ENCODE data around the gene COL20A1.
"Not testable (repeated sequence)": the region's sequence is repeated elsewhere in the genome, so short reads cannot be mapped to it uniquely, and the experiment has no call there.

COL20A1 gene

GRCh38 chr20:63340158-63340688 lies 47.2 kb downstream of the COL20A1 start:
- peaks cover 14% of the 10 kb centered on the region for H3K9me3 Mint-ChIP-seq
- H3K36me3 Mint-ChIP-seq (ENCODE audit: low read depth); H3K4me1 Mint-ChIP-seq; ATAC-seq; H3K4me3 Mint-ChIP-seq; DNase-seq: not testable (repeated sequence)
- H3K27ac Mint-ChIP-seq, result peak overlapping the region; percentile 19
- H3K27me3 Mint-ChIP-seq, result peaks cover 28% of the 10 kb centered on the region

GRCh38 chr20:63342561-63343459 lies 49.8 kb downstream of the COL20A1 start:
- Mint-ChIP-seq H3K4me3 (no peak overlapping the region), H3K27ac (no peak overlapping the region), H3K36me3 (ENCODE audit: low read depth) (no peaks in the 10 kb centered on the region), H3K4me1 (no peaks in the 10 kb centered on the region), H3K9me3 (peaks cover 14% of the 10 kb centered on the region), H3K27me3 (peaks cover 12% of the 10 kb centered on the region)
- ATAC-seq (no peak), DNase-seq (no peak)

GRCh38 chr20:63343460-63344445 lies 50.8 kb downstream of the COL20A1 start:
- no peak overlapping the region for H3K27ac Mint-ChIP-seq
- H3K27me3 Mint-ChIP-seq, result peaks cover 4% of the 10 kb centered on the region
- no peak for DNase-seq
- peaks cover 14% of the 10 kb centered on the region for H3K9me3 Mint-ChIP-seq
- no peak overlapping the region for H3K4me3 Mint-ChIP-seq
- no peaks in the 10 kb centered on the region for H3K4me1 Mint-ChIP-seq
- no peaks in the 10 kb centered on the region for H3K36me3 Mint-ChIP-seq (ENCODE audit: low read depth)
- no peak for ATAC-seq

- Mint-ChIP-seq H3K9me3 (peaks cover 6% of the 10 kb centered on the region), H3K36me3 (ENCODE audit: low read depth) (no peaks in the 10 kb centered on the region), H3K27ac (no peak overlapping the region)
Measured at GRCh38 chr20:63344616-63345327, 51.8 kb downstream of the COL20A1 start.

GRCh38 chr20:63345328-63346100 lies 52.5 kb downstream of the COL20A1 start:
- peaks cover 4% of the 10 kb centered on the region for H3K9me3 Mint-ChIP-seq
- no peak overlapping the region for H3K27ac Mint-ChIP-seq
- DNase-seq (no peak), ATAC-seq (no peak)
- no peaks in the 10 kb centered on the region for H3K36me3 Mint-ChIP-seq (ENCODE audit: low read depth)
- no peak overlapping the region for H3K4me3 Mint-ChIP-seq
- no peaks in the 10 kb centered on the region for H3K4me1 Mint-ChIP-seq
- peaks cover 4% of the 10 kb centered on the region for H3K27me3 Mint-ChIP-seq

More at GRCh38 chr20:63344616-63345327, 51.8 kb downstream of the COL20A1 start:
- no peaks in the 10 kb centered on the region for H3K4me1 Mint-ChIP-seq
- H3K4me3 Mint-ChIP-seq, result no peak overlapping the region
- ATAC-seq (no peak), DNase-seq (no peak)
- H3K27me3 Mint-ChIP-seq, result peaks cover 4% of the 10 kb centered on the region

GRCh38 chr20:63346131-63347080 lies 53.4 kb downstream of the COL20A1 start:
- H3K36me3 Mint-ChIP-seq (ENCODE audit: low read depth), result no peaks in the 10 kb centered on the region
- H3K4me3 Mint-ChIP-seq, result no peak overlapping the region
- DNase-seq (no peak), ATAC-seq (no peak)
- no peaks in the 10 kb centered on the region for H3K4me1 Mint-ChIP-seq
- no peak overlapping the region for H3K27ac Mint-ChIP-seq
- peaks cover 4% of the 10 kb centered on the region for H3K27me3 Mint-ChIP-seq
- H3K9me3 Mint-ChIP-seq, result peaks cover 11% of the 10 kb centered on the region

- Mint-ChIP-seq H3K4me3 (no peak overlapping the region), H3K4me1 (no peaks in the 10 kb centered on the region), H3K9me3 (peaks cover 11% of the 10 kb centered on the region), H3K36me3 (ENCODE audit: low read depth) (no peaks in the 10 kb centered on the region), H3K27me3 (peaks cover 4% of the 10 kb centered on the region), H3K27ac (no peak overlapping the region)
- ATAC-seq (no peak), DNase-seq (no peak)
Measured at GRCh38 chr20:63347081-63347741, 54.2 kb downstream of the COL20A1 start.

GRCh38 chr20:63347950-63348827 lies 55.2 kb downstream of the COL20A1 start:
- DNase-seq (no peak), ATAC-seq (no peak)
- Mint-ChIP-seq H3K27me3 (peaks cover 4% of the 10 kb centered on the region), H3K4me3 (no peak overlapping the region), H3K4me1 (no peaks in the 10 kb centered on the region), H3K36me3 (ENCODE audit: low read depth) (no peaks in the 10 kb centered on the region), H3K9me3 (peaks cover 11% of the 10 kb centered on the region), H3K27ac (no peak overlapping the region)

- H3K27ac Mint-ChIP-seq, result no peak overlapping the region
- no peak for DNase-seq
- no peaks in the 10 kb centered on the region for H3K36me3 Mint-ChIP-seq (ENCODE audit: low read depth)
- peaks cover 11% of the 10 kb centered on the region for H3K9me3 Mint-ChIP-seq
- peaks cover under 1% of the 10 kb centered on the region for H3K27me3 Mint-ChIP-seq
- no peaks in the 10 kb centered on the region for H3K4me1 Mint-ChIP-seq
- no peak for ATAC-seq
- no peak overlapping the region for H3K4me3 Mint-ChIP-seq
Measured at GRCh38 chr20:63348828-63349515, 56.0 kb downstream of the COL20A1 start.

- peaks cover 11% of the 10 kb centered on the region for H3K9me3 Mint-ChIP-seq
- no peak overlapping the region for H3K4me3 Mint-ChIP-seq
- H3K4me1 Mint-ChIP-seq, result no peaks in the 10 kb centered on the region
- H3K27me3 Mint-ChIP-seq, result no peaks in the 10 kb centered on the region
- ATAC-seq (no peak), DNase-seq (no peak)
- H3K27ac Mint-ChIP-seq, result no peak overlapping the region
- no peaks in the 10 kb centered on the region for H3K36me3 Mint-ChIP-seq (ENCODE audit: low read depth)
Measured at GRCh38 chr20:63349516-63349895, 56.5 kb downstream of the COL20A1 start.

GRCh38 chr20:63350196-63350595 lies 57.2 kb downstream of the COL20A1 start:
- Mint-ChIP-seq H3K4me3 (no peak overlapping the region), H3K27me3 (no peaks in the 10 kb centered on the region), H3K4me1 (no peaks in the 10 kb centered on the region), H3K27ac (no peak overlapping the region), H3K36me3 (ENCODE audit: low read depth) (no peaks in the 10 kb centered on the region), H3K9me3 (peaks cover 11% of the 10 kb centered on the region)
- ATAC-seq (no peak), DNase-seq (no peak)
